ENCODE results near the gene CLIC5.

Gene CLIC5

GRCh38 chr6:45964300-45964699 is 51.4 kb downstream of the CLIC5 start:
- no peak for DNase-seq (ENCODE audit: low spot score)

- DNase-seq (ENCODE audit: low spot score): no peak
Measured at GRCh38 chr6:45963896-45964295, 51.8 kb downstream of the CLIC5 start.

- no peak for DNase-seq (ENCODE audit: low spot score)
Measured at GRCh38 chr6:45961125-45961524, 54.5 kb downstream of the CLIC5 start.

- DNase-seq (ENCODE audit: low spot score): no peak
Measured at GRCh38 chr6:45959534-45960145, 56.0 kb downstream of the CLIC5 start.

- DNase-seq (ENCODE audit: low spot score): no peak
Measured at GRCh38 chr6:45956663-45957062, 59.0 kb downstream of the CLIC5 start.

- DNase-seq (ENCODE audit: low spot score): no peak
Measured at GRCh38 chr6:45956176-45956575, 59.5 kb downstream of the CLIC5 start.

- no peak for DNase-seq (ENCODE audit: low spot score)
Measured at GRCh38 chr6:45955597-45955996, 60.1 kb downstream of the CLIC5 start.

GRCh38 chr6:45952546-45952945 is 63.1 kb downstream of the CLIC5 start:
- DNase-seq (ENCODE audit: low spot score): no peak

GRCh38 chr6:45952168-45952529 is 63.5 kb downstream of the CLIC5 start:
- no peak for DNase-seq (ENCODE audit: low spot score)

- no peak for DNase-seq (ENCODE audit: low spot score)
Measured at GRCh38 chr6:45951321-45952167, 64.1 kb downstream of the CLIC5 start.

GRCh38 chr6:45949256-45949655 is 66.4 kb downstream of the CLIC5 start:
- DNase-seq (ENCODE audit: low spot score): no peak

- DNase-seq (ENCODE audit: low spot score): no peak
Measured at GRCh38 chr6:45947807-45948206, 67.9 kb downstream of the CLIC5 start.

GRCh38 chr6:45946887-45947286 is 68.8 kb downstream of the CLIC5 start:
- DNase-seq (ENCODE audit: low spot score): no peak

- DNase-seq (ENCODE audit: low spot score): no peak
Measured at GRCh38 chr6:45946352-45946751, 69.3 kb downstream of the CLIC5 start.

GRCh38 chr6:45942953-45943352 is 72.7 kb downstream of the CLIC5 start:
- DNase-seq (ENCODE audit: low spot score): no peak

GRCh38 chr6:45933855-45934254 is 81.8 kb downstream of the CLIC5 start:
- DNase-seq (ENCODE audit: low spot score): no peak

- no peak for DNase-seq (ENCODE audit: low spot score)
Measured at GRCh38 chr6:45931232-45931631, 84.4 kb downstream of the CLIC5 start.

- peak; percentile 37 for DNase-seq (ENCODE audit: low spot score)
Measured at GRCh38 chr6:45930420-45931040, 85.1 kb downstream of the CLIC5 start.

GRCh38 chr6:45929421-45930361 is 86.0 kb downstream of the CLIC5 start:
- DNase-seq (ENCODE audit: low spot score): no peak

- no peak for DNase-seq (ENCODE audit: low spot score)
Measured at GRCh38 chr6:45928721-45929305, 86.8 kb downstream of the CLIC5 start.

GRCh38 chr6:45927421-45928320 is 88.0 kb downstream of the CLIC5 start:
- DNase-seq (ENCODE audit: low spot score): no peak

Measured in putamen (tissue), 1 donor.